Measurements from ENCODE around the gene PTPRE. TPM values are rescaled to one million over a fixed set of nuclear protein-coding genes. Genes with fewer than 3 reads are reported as not detected.

Gene PTPRE
- total RNA-seq, 6 experiments from 2014 or later = 2.3 to 9.2 (median 2.7) TPM

DNA sequence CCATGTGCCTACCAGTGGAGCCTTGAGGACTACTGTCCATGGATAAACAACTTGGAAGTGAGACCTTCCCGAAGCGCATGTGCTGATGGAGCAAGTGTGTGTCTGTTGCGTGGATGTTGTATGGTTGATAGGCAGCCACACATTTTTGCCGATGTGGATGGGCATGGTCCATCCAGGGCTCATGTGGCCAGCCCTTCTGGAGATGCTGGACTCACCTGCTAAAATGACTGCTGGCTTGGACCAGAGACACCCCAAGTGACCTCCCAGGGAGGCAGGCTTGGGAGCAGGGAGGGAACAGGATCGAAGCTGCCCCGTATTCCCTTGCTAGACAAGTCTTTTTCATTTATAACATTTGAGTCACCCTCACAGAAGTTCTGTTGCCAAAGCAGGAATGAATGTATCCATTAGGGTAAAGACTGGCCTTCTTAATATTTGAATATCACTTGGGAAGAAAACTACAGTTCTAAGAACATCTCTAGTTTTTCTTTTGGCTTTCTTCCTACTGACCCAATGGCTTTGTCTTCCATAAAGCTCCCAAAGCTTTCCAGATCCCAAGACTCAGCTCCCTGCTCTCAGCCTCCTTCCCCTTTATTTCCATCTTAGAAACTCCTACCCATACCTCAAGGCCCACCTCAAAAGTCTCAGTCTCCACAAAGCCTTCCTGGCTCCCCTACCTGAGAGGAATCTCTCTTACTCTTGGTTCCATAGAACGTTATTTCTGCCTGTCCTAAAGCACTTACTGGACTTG, 3.0 kb downstream of the PTPRE start:
- H3K27ac ChIP-seq = no peak overlapping the region
- peaks cover 0 to 8% (median 0%) of the 10 kb centered on the region in 4 donors for H3K4me1 ChIP-seq
- WGBS (ENCODE audit: insufficient coverage, low coverage, low lambda C conversion rate, missing lambda C conversion rate) = 69% methylated on average over 6 of the region's 7 CpGs
- no peaks in the 10 kb centered on the region for H3K36me3 ChIP-seq
- intact Hi-C loops (cut with DNase I) = loop anchor here (5.0 to 10.0 kb wide), 3 partner anchors 102 to 165 kb away; no protein-coding TSS in a partner anchor
- no peaks in the 10 kb centered on the region for H3K9me3 ChIP-seq
- no peak overlapping the region for H3K4me3 ChIP-seq
- no peaks in the 10 kb centered on the region for H3K27me3 ChIP-seq
- TF ChIP-seq CTCF (IDR thresholded peaks at IDR 0.05) (no peak), POLR2A (IDR thresholded peaks at IDR 0.05) (no peak)
- DNase-seq = no peak
- no peak for ATAC-seq

GRCh38 chr10:127910464-127910770, 3.5 kb downstream of the PTPRE start:
- TF ChIP-seq POLR2A (IDR thresholded peaks at IDR 0.05) = no peak
- no peak for TF ChIP-seq CTCF (IDR thresholded peaks at IDR 0.05)
- no peaks in the 10 kb centered on the region for H3K27me3 ChIP-seq
- ATAC-seq = no peak
- intact Hi-C loops (cut with DNase I) = no loop called here
- DNase-seq = no peak
- H3K4me3 ChIP-seq = no peak overlapping the region
- peaks cover 0 to 8% (median 0%) of the 10 kb centered on the region in 4 donors for H3K4me1 ChIP-seq
- no peaks in the 10 kb centered on the region for H3K9me3 ChIP-seq
- no peak overlapping the region for H3K27ac ChIP-seq
- 86% methylated on average over 1 of the region's 2 CpGs for WGBS (ENCODE audit: insufficient coverage, low coverage, low lambda C conversion rate, missing lambda C conversion rate)
- no peaks in the 10 kb centered on the region for H3K36me3 ChIP-seq

- no peaks in the 10 kb centered on the region for H3K36me3 ChIP-seq
- no peaks in the 10 kb centered on the region for H3K9me3 ChIP-seq
- H3K4me3 ChIP-seq = no peak overlapping the region
- WGBS (ENCODE audit: insufficient coverage, low coverage, low lambda C conversion rate, missing lambda C conversion rate) = 48% methylated on average over 6 of the region's 10 CpGs
- intact Hi-C loops (cut with DNase I) = no loop called here
- peaks cover 0 to 8% (median 0%) of the 10 kb centered on the region in 4 donors for H3K4me1 ChIP-seq
- no peaks in the 10 kb centered on the region for H3K27me3 ChIP-seq
- no peak overlapping the region for H3K27ac ChIP-seq
- ATAC-seq = no peak
- DNase-seq = no peak
- TF ChIP-seq CTCF (IDR thresholded peaks at IDR 0.05) = no peak
- TF ChIP-seq POLR2A (IDR thresholded peaks at IDR 0.05) = no peak
Measured at GRCh38 chr10:127911218-127911866, 4.4 kb downstream of the PTPRE start.

- intact Hi-C loops (cut with DNase I) = no loop called here
- Histone ChIP-seq H3K4me3 (no peak overlapping the region), H3K27ac (no peak overlapping the region), H3K4me1 (peaks cover 0 to 8% (median 0%) of the 10 kb centered on the region in 4 donors), H3K36me3 (no peaks in the 10 kb centered on the region), H3K27me3 (no peaks in the 10 kb centered on the region), H3K9me3 (no peaks in the 10 kb centered on the region)
- TF ChIP-seq POLR2A (IDR thresholded peaks at IDR 0.05) = no peak
- no peak for TF ChIP-seq CTCF (IDR thresholded peaks at IDR 0.05)
- 60% methylated on average over 2 of the region's 4 CpGs for WGBS (ENCODE audit: insufficient coverage, low coverage, low lambda C conversion rate, missing lambda C conversion rate)
- ATAC-seq (no peak), DNase-seq (no peak)
Measured at GRCh38 chr10:127911867-127912257, 5.0 kb downstream of the PTPRE start.

Measured in right lobe of liver (tissue), 6 donors.